DMS53 treated with DMSO at 0.1 percent for 48 hours (cell line): ENCODE measurements around the gene RAB23.

Experiments
- DNase-seq: peaks from one replicate; lab custom pipeline; 2025; ENCODE audit not compliant: unreplicated experiment; lab: John Stamatoyannopoulos, UW

Gene RAB23

GRCh38 chr6:57138026-57138425 is 84.1 kb downstream of the RAB23 start:
- no peak for DNase-seq

- no peak for DNase-seq
Measured at GRCh38 chr6:57137350-57137749, 84.8 kb downstream of the RAB23 start.
